GM23338 (cell line): ENCODE results near the gene EPHB1. TPM values are rescaled to one million over a fixed set of nuclear protein-coding genes. Genes with fewer than 3 reads are reported as not detected.

ENCODE experiments used
- ATAC-seq: fragments of 200-7000 bp; cut with Tn5 transposase; 3 replicates; pipeline ENCODE4 v1.9.1; 2020
- DNase-seq: peaks from one replicate; pipeline ENCODE4 v3.0.0-alpha.2; 2015; ENCODE audit warnings: low spot score
- H2AFZ ChIP-seq: fragments of 200-600 bp; sonication (generic); 2 replicates; pipeline ENCODE4 v1.8.0; 2016; ENCODE audit warnings: antibody characterized with exemption, mild to moderate bottlenecking, moderate library complexity
- H3F3A ChIP-seq: fragments of 200-600 bp; sonication (generic); replicated peaks from 2 replicates; pipeline ENCODE4 v1.8.0; 2017; ENCODE audit warnings: antibody characterized with exemption, mixed run types, low read depth
- H3K27ac ChIP-seq: fragments of 200-600 bp; sonication (generic); 2 replicates; pipeline ENCODE4 v1.6.1; 2016; ENCODE audit warnings: low read depth
- H3K27me3 ChIP-seq: fragments of 200-600 bp; sonication (generic); 2 replicates; pipeline ENCODE4 v1.8.0; 2016; ENCODE audit warnings: mild to moderate bottlenecking, mixed run types, moderate library complexity; ENCODE audit not compliant: insufficient read depth
- H3K36me3 ChIP-seq: fragments of 200-600 bp; sonication (generic); 2 replicates; pipeline ENCODE4 v1.8.0; 2016; ENCODE audit warnings: mild to moderate bottlenecking; ENCODE audit not compliant: insufficient read depth
- H3K4me1 ChIP-seq: fragments of 200-600 bp; sonication (generic); 2 replicates; pipeline ENCODE4 v1.8.0; 2016; ENCODE audit warnings: mild to moderate bottlenecking, moderate library complexity; ENCODE audit not compliant: insufficient read depth
- H3K4me2 ChIP-seq: fragments of 200-600 bp; sonication (generic); 2 replicates; pipeline ENCODE4 v1.7.1; 2017; ENCODE audit warnings: mixed run types
- H3K4me3 ChIP-seq: fragments of 200-600 bp; sonication (generic); 2 replicates; pipeline ENCODE4 v1.6.1; 2016; ENCODE audit warnings: mixed run types
- H3K79me2 ChIP-seq: fragments of 200-600 bp; sonication (generic); replicated peaks from 2 replicates; pipeline ENCODE4 v1.8.0; 2017; ENCODE audit warnings: mild to moderate bottlenecking; ENCODE audit not compliant: insufficient read depth
- H3K9me2 ChIP-seq: fragments of 200-600 bp; sonication (generic); 2 replicates; pipeline ENCODE4 v1.8.0; 2017; ENCODE audit not compliant: insufficient read depth
- H4K20me1 ChIP-seq: fragments of 200-600 bp; sonication (generic); replicated peaks from 2 replicates; pipeline ENCODE4 v1.8.0; 2017; ENCODE audit warnings: mild to moderate bottlenecking; ENCODE audit not compliant: insufficient read depth
- H3K27ac Mint-ChIP-seq: 2 replicates; pipeline ENCODE4 v1.8.0; 2020; ENCODE audit warnings: inconsistent platforms, mild to moderate bottlenecking, moderate library complexity, mixed read lengths
- H3K27me3 Mint-ChIP-seq: 3 replicates; pipeline ENCODE4 v1.8.0; 2022; ENCODE audit warnings: low read depth, mild to moderate bottlenecking, moderate library complexity, mixed read lengths, inconsistent platforms; ENCODE audit not compliant: insufficient read depth, poor library complexity
- H3K36me3 Mint-ChIP-seq: 3 replicates; pipeline ENCODE4 v1.8.0; 2021; ENCODE audit warnings: low read depth, mild to moderate bottlenecking, inconsistent platforms, moderate library complexity, mixed read lengths
- H3K4me1 Mint-ChIP-seq: 3 replicates; pipeline ENCODE4 v1.8.0; 2020; ENCODE audit warnings: mild to moderate bottlenecking, inconsistent platforms, mixed read lengths
- H3K4me3 Mint-ChIP-seq: 3 replicates; pipeline ENCODE4 v1.8.0; 2021; ENCODE audit warnings: moderate library complexity, mild to moderate bottlenecking, inconsistent platforms, mixed read lengths
- H3K9me3 Mint-ChIP-seq: 3 replicates; pipeline ENCODE4 v1.8.0; 2020; ENCODE audit warnings: moderate library complexity, mild to moderate bottlenecking, inconsistent platforms, mixed read lengths
- CREB1 ChIP-seq: fragments of 250-450 bp; sonication (Bioruptor Pico); IDR thresholded peaks from 2 replicates; pipeline ENCODE4 v1.5.0; 2020; ENCODE audit warnings: low read depth, mild to moderate bottlenecking, moderate library complexity
- ETS1 ChIP-seq: IDR thresholded peaks from 2 replicates; pipeline ENCODE4 v1.6.1; 2016; ENCODE audit warnings: antibody characterized with exemption
- EZH2 ChIP-seq: fragments of 200-600 bp; sonication (generic); IDR thresholded peaks from one replicate; pipeline ENCODE4 v1.8.0; 2017; ENCODE audit warnings: antibody characterized with exemption, mild to moderate bottlenecking, low read depth; ENCODE audit not compliant: unreplicated experiment
- EZH2phosphoT487 ChIP-seq: fragments of 200-600 bp; sonication (generic); IDR thresholded peaks from one replicate; pipeline ENCODE4 v1.8.1; 2018; ENCODE audit warnings: antibody characterized with exemption; ENCODE audit not compliant: unreplicated experiment
- NANOG ChIP-seq: IDR thresholded peaks from 2 replicates; pipeline ENCODE4 v1.6.1; 2016; ENCODE audit warnings: antibody characterized with exemption, borderline replicate concordance
- POLR2AphosphoS5 ChIP-seq: IDR thresholded peaks from 2 replicates; pipeline ENCODE4 v1.6.1; 2016; ENCODE audit warnings: antibody characterized with exemption, low read depth
- ZNF462 ChIP-seq: fragments of 250-450 bp; sonication (Bioruptor Pico); IDR thresholded peaks from 2 replicates; pipeline ENCODE4 v1.5.0; 2020; ENCODE audit warnings: mild to moderate bottlenecking, moderate library complexity
- polyA plus RNA-seq: library from polyadenylated mRNA; unstranded; fragments of >200 nt; fragmentation: Nextera tagmentation; extraction: Ambion mirVana; gene quantifications from 2 replicates; pipeline ENCODE4 v1.2.1, GENCODE V29; 2016
- total RNA-seq: library from RNA; depleted of rRNA; stranded (reverse); fragments of >200 nt; shearing (Covaris generic); gene quantifications from 2 replicates; pipeline ENCODE4 v1.2.3, GENCODE V29; 2014

The EPHB1 gene
- total and polyA plus RNA-seq, 2 experiments from 2014 or later = 2.7 to 5.2 TPM

GRCh38 chr3:135091946-135092345 lies 296.9 kb downstream of the EPHB1 start (continued):
- TF ChIP-seq ZNF462 (no peak), EZH2 (no peak), NANOG (no peak), POLR2AphosphoS5 (no peak), CREB1 (CRISPR knock-in tag) (no peak)

- no peak overlapping the region for H3K27ac Mint-ChIP-seq
- H2AFZ ChIP-seq = no peak overlapping the region
- H3K36me3 Mint-ChIP-seq = no peaks in the 10 kb centered on the region; the same call in 2 of the 3 replicates
- no peaks in the 10 kb centered on the region for H4K20me1 ChIP-seq
- TF ChIP-seq ETS1 (no peak), EZH2phosphoT487 (no peak), ZNF462 (no peak)
- no peaks in the 10 kb centered on the region for H3K27me3 ChIP-seq
- H3K36me3 ChIP-seq = no peaks in the 10 kb centered on the region
- no peaks in the 10 kb centered on the region for H3K79me2 ChIP-seq
- no peaks in the 10 kb centered on the region for H3K9me2 ChIP-seq
- no peak overlapping the region for H3K4me3 ChIP-seq
- no peak for ATAC-seq
- no peak overlapping the region for H3K27ac ChIP-seq
- H3K4me1 Mint-ChIP-seq = no peaks in the 10 kb centered on the region
- DNase-seq = no peak
- H3K4me3 Mint-ChIP-seq = no peak overlapping the region
- H3K4me1 ChIP-seq = no peaks in the 10 kb centered on the region
- H3F3A ChIP-seq = no peaks in the 10 kb centered on the region
- no peaks in the 10 kb centered on the region for H3K9me3 Mint-ChIP-seq
- H3K4me2 ChIP-seq = no peak overlapping the region
- peaks cover 3% of the 10 kb centered on the region for H3K27me3 Mint-ChIP-seq
Observed at GRCh38 chr3:135093121-135093520, 298.1 kb downstream of the EPHB1 start.
